ENCODE measurements around the gene GAPDHS. TPM values are rescaled to one million over a fixed set of nuclear protein-coding genes. Genes with fewer than 3 reads are reported as not detected.

Gene GAPDHS
- total and polyA plus RNA-seq, 2 of the 13 experiments (the other 11 are each of a cell fraction or from before 2014, with no cell fraction given) = not detected

DNA sequence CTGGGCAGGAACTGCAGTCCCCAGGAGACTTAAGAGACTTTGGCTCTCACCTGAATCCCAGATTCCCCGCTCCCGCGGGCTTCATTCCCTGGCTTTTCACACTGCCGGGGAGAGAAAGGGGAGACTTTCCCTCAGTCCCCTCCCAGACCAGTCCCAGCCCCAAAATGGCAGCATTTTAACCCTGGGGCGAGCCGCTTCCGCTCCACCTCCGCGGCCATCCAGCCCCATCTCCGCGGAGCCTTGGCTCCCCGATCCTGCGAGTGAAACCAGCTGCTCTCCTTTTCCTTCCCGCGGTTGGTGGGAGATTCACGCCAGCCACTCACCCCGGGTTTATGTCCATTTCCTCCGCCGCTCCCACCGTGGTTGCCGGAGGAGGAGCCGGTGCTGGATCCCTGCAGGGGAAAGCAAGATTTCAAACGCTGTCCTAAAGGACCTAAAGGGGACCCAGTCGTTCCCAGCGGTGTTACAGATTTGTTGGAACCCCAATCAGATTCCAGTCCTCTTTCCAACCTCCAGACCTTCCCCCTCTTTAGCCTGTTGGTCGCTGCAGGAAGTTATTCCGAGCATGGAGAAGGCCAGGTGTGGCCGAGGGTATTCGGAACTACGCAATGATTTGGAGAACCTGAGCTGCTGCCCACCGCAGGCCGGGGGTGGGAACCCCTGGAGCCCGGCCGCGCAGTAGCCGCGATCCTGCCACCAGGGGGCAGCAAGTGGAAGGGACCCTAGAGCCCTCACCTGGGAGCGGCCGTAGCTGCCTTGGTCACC, 23.2 kb upstream of the GAPDHS start (continued):
- TF ChIP-seq, protein P1, sequence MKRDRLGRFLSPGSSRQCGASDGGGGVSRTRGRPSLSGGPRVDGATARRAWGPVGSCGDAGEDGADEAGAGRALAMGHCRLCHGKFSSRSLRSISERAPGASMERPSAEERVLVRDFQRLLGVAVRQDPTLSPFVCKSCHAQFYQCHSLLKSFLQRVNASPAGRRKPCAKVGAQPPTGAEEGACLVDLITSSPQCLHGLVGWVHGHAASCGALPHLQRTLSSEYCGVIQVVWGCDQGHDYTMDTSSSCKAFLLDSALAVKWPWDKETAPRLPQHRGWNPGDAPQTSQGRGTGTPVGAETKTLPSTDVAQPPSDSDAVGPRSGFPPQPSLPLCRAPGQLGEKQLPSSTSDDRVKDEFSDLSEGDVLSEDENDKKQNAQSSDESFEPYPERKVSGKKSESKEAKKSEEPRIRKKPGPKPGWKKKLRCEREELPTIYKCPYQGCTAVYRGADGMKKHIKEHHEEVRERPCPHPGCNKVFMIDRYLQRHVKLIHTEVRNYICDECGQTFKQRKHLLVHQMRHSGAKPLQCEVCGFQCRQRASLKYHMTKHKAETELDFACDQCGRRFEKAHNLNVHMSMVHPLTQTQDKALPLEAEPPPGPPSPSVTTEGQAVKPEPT (CRISPR knock-in tag; IDR thresholded peaks at IDR 0.05; ENCODE audit: low read depth) = no peak
- peak; percentile 67 for TF ChIP-seq ASH2L (IDR thresholded peaks at IDR 0.05; ENCODE audit: insufficient read length, low read depth, low read length)
- TF ChIP-seq NR2F6 (IDR thresholded peaks at IDR 0.05) = no peak
- TF ChIP-seq NR2F6 (CRISPR knock-in tag; IDR thresholded peaks at IDR 0.05) = peak; percentile 49; the same call in 1 of the 2 replicates
- TF ChIP-seq KLF16 (CRISPR knock-in tag; IDR thresholded peaks at IDR 0.05) = peak in 1 of 2 experiments; percentile 69; a peak in 2 of 4 replicates
- peak; percentile 46; the same call in 1 of the 2 replicates for TF ChIP-seq ZNF232 (CRISPR knock-in tag; IDR thresholded peaks at IDR 0.05; ENCODE audit: borderline replicate concordance)
- TF ChIP-seq TSC22D2 (CRISPR knock-in tag; IDR thresholded peaks at IDR 0.05; ENCODE audit: borderline replicate concordance) = 0 out of 2 replicates have a peak, but pooled peaks have one; percentile 54
- TF ChIP-seq MEIS2 (CRISPR knock-in tag; IDR thresholded peaks at IDR 0.05) = peak; percentile 4; the same call in 1 of the 2 replicates
- TF ChIP-seq NCOR1 (IDR thresholded peaks at IDR 0.05; ENCODE audit: borderline replicate concordance, low read length) = no peak
- peak; percentile 37; the same call in 1 of the 2 replicates for TF ChIP-seq FOXK1 (CRISPR knock-in tag; IDR thresholded peaks at IDR 0.05; ENCODE audit: borderline replicate concordance, low read depth)
- TF ChIP-seq STAT5B (CRISPR knock-in tag; IDR thresholded peaks at IDR 0.05) = no peak
- TF ChIP-seq, protein P2, sequence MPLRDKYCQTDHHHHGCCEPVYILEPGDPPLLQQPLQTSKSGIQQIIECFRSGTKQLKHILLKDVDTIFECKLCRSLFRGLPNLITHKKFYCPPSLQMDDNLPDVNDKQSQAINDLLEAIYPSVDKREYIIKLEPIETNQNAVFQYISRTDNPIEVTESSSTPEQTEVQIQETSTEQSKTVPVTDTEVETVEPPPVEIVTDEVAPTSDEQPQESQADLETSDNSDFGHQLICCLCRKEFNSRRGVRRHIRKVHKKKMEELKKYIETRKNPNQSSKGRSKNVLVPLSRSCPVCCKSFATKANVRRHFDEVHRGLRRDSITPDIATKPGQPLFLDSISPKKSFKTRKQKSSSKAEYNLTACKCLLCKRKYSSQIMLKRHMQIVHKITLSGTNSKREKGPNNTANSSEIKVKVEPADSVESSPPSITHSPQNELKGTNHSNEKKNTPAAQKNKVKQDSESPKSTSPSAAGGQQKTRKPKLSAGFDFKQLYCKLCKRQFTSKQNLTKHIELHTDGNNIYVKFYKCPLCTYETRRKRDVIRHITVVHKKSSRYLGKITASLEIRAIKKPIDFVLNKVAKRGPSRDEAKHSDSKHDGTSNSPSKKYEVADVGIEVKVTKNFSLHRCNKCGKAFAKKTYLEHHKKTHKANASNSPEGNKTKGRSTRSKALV (CRISPR knock-in tag; IDR thresholded peaks at IDR 0.05) = 0 out of 2 replicates have a peak, but pooled peaks have one; percentile 32
- 0 out of 2 replicates have a peak, but pooled peaks have one; percentile 22 for TF ChIP-seq KMT2A (CRISPR knock-in tag; IDR thresholded peaks at IDR 0.05)
- TF ChIP-seq, protein P3, sequence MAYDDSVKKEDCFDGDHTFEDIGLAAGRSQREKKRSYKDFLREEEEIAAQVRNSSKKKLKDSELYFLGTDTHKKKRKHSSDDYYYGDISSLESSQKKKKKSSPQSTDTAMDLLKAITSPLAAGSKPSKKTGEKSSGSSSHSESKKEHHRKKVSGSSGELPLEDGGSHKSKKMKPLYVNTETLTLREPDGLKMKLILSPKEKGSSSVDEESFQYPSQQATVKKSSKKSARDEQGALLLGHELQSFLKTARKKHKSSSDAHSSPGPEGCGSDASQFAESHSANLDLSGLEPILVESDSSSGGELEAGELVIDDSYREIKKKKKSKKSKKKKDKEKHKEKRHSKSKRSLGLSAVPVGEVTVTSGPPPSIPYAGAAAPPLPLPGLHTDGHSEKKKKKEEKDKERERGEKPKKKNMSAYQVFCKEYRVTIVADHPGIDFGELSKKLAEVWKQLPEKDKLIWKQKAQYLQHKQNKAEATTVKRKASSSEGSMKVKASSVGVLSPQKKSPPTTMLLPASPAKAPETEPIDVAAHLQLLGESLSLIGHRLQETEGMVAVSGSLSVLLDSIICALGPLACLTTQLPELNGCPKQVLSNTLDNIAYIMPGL (CRISPR knock-in tag; IDR thresholded peaks at IDR 0.05; ENCODE audit: borderline replicate concordance in 1 of 2, low read depth in 1 of 2) = peak; percentile 92 to 94
- no peak; the same call in 1 of the 2 replicates for TF ChIP-seq SNAI1 (CRISPR knock-in tag; IDR thresholded peaks at IDR 0.05; ENCODE audit: borderline replicate concordance)
- TF ChIP-seq MAZ (IDR thresholded peaks at IDR 0.05; ENCODE audit: borderline replicate concordance, low read depth, low read length) = peak; percentile 54; the same call in 1 of the 2 replicates
- no peak for TF ChIP-seq MAZ (CRISPR knock-in tag; IDR thresholded peaks at IDR 0.05; ENCODE audit: low read depth)
- 0 out of 2 replicates have a peak, but pooled peaks have one; percentile 47 for TF ChIP-seq AHR (CRISPR knock-in tag; IDR thresholded peaks at IDR 0.05)
- peak; percentile 71; the same call in 1 of the 2 replicates for TF ChIP-seq ZNF44 (CRISPR knock-in tag; IDR thresholded peaks at IDR 0.05)
- 0 out of 2 replicates have a peak, but pooled peaks have one; percentile 62 for TF ChIP-seq ZSCAN29 (CRISPR knock-in tag; conservative IDR thresholded peaks at IDR 0.05)
- TF ChIP-seq, protein P4, sequence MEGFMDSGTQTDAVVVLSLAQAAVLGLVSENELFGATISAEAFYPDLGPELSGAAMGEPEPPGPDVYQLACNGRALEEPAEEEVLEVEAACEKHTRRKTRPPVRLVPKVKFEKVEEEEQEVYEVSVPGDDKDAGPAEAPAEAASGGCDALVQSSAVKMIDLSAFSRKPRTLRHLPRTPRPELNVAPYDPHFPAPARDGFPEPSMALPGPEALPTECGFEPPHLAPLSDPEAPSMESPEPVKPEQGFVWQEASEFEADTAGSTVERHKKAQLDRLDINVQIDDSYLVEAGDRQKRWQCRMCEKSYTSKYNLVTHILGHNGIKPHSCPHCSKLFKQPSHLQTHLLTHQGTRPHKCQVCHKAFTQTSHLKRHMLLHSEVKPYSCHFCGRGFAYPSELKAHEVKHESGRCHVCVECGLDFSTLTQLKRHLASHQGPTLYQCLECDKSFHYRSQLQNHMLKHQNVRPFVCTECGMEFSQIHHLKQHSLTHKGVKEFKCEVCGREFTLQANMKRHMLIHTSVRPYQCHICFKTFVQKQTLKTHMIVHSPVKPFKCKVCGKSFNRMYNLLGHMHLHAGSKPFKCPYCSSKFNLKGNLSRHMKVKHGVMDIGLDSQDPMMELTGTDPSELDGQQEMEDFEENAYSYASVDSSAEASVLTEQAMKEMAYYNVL (CRISPR knock-in tag; IDR thresholded peaks at IDR 0.05; ENCODE audit: borderline replicate concordance) = peak; percentile 29; the same call in 1 of the 2 replicates
